ENCODE results near the gene CCNL1. TPM values are rescaled to one million over a fixed set of nuclear protein-coding genes. Genes with fewer than 3 reads are reported as not detected.
A peak's percentile ranks its signal among the peaks of the same experiment; 100 is the strongest.

The CCNL1 gene
- total and polyA plus RNA-seq, 2 experiments from 2014 or later = 87.6 to 223 TPM

GRCh38 chr3:157098823-157099185 is 61.1 kb downstream of the CCNL1 start:
- Histone ChIP-seq H3K27me3 (no peaks in the 10 kb centered on the region), H3K4me1 (ENCODE audit: low read depth) (peaks cover 71% of the 10 kb centered on the region), H3K4me3 (no peak overlapping the region), H3K36me3 (no peaks in the 10 kb centered on the region), H3K9me3 (ENCODE audit: low read depth) (no peaks in the 10 kb centered on the region), H3K27ac (peak overlapping the region; percentile 94)
- TF ChIP-seq CTCF (IDR thresholded peaks at IDR 0.05; ENCODE audit: low read depth, low read length) = no peak
- DNase-seq (ENCODE audit: low read depth in 1 of 2, low spot score in 1 of 2) = peak in 1 of 2 donors; percentile 79

GRCh38 chr3:157098121-157098822 is 61.7 kb downstream of the CCNL1 start:
- no peak for DNase-seq (ENCODE audit: low read depth in 1 of 2, low spot score in 1 of 2)
- Histone ChIP-seq H3K9me3 (ENCODE audit: low read depth) (no peaks in the 10 kb centered on the region), H3K36me3 (no peaks in the 10 kb centered on the region), H3K4me1 (ENCODE audit: low read depth) (peaks cover 72% of the 10 kb centered on the region), H3K27me3 (no peaks in the 10 kb centered on the region), H3K27ac (peak overlapping the region; percentile 94), H3K4me3 (no peak overlapping the region)
- TF ChIP-seq CTCF (IDR thresholded peaks at IDR 0.05; ENCODE audit: low read depth, low read length) = no peak
